Hepatocyte (in vitro differentiated cells): ENCODE results near the gene WDR6. TPM values are rescaled to one million over a fixed set of nuclear protein-coding genes. Genes with fewer than 3 reads are reported as not detected.
A peak's percentile ranks its signal among the peaks of the same experiment; 100 is the strongest.

Experiments used
- DNase-seq: peaks from one replicate; pipeline ENCODE4 v3.0.0-alpha.2; 2016; ENCODE audit warnings: low spot score
- H2AFZ ChIP-seq: fragments of 200-600 bp; sonication (generic); 2 replicates; pipeline ENCODE4 v1.6.0; 2016; ENCODE audit warnings: antibody characterized with exemption, mild to moderate bottlenecking
- H3K27ac ChIP-seq: fragments of 200-600 bp; sonication (generic); 2 replicates; pipeline ENCODE4 v1.5.1; 2016; ENCODE audit warnings: mild to moderate bottlenecking
- H3K27me3 ChIP-seq: fragments of 200-600 bp; sonication (generic); 2 replicates; pipeline ENCODE4 v1.6.1; 2016
- H3K36me3 ChIP-seq: fragments of 200-600 bp; sonication (generic); replicated peaks from 2 replicates; pipeline ENCODE4 v1.5.1; 2016; ENCODE audit warnings: low read depth; ENCODE audit not compliant: insufficient read depth
- H3K4me1 ChIP-seq: fragments of 200-600 bp; sonication (generic); 2 replicates; pipeline ENCODE4 v1.5.1; 2016; ENCODE audit warnings: mild to moderate bottlenecking, moderate library complexity; ENCODE audit not compliant: insufficient read depth
- H3K4me2 ChIP-seq: fragments of 200-600 bp; sonication (generic); 2 replicates; pipeline ENCODE4 v1.6.0; 2016
- H3K4me3 ChIP-seq: fragments of 200-600 bp; sonication (generic); 2 replicates; pipeline ENCODE4 v1.5.1; 2016; ENCODE audit warnings: mild to moderate bottlenecking
- H3K79me2 ChIP-seq: fragments of 200-600 bp; sonication (generic); 2 replicates; pipeline ENCODE4 v1.6.0; 2017; ENCODE audit warnings: mild to moderate bottlenecking
- H3K9me2 ChIP-seq: fragments of 200-600 bp; sonication (generic); replicated peaks from 2 replicates; pipeline ENCODE4 v1.6.0; 2017; ENCODE audit warnings: mild to moderate bottlenecking; ENCODE audit not compliant: insufficient read depth
- H3K9me3 ChIP-seq: fragments of 200-600 bp; sonication (generic); 2 replicates; pipeline ENCODE4 v1.5.1; 2016; ENCODE audit warnings: low read depth, mild to moderate bottlenecking
- H4K20me1 ChIP-seq: fragments of 200-600 bp; sonication (generic); 2 replicates; pipeline ENCODE4 v1.6.0; 2016; ENCODE audit warnings: mild to moderate bottlenecking; ENCODE audit not compliant: insufficient read depth, poor library complexity, severe bottlenecking
- EZH2 ChIP-seq: fragments of 200-600 bp; sonication (generic); IDR thresholded peaks from 2 replicates; pipeline ENCODE4 v1.6.1; 2016; ENCODE audit warnings: antibody characterized with exemption, mild to moderate bottlenecking, borderline replicate concordance
- EZH2phosphoT487 ChIP-seq: fragments of 200-600 bp; sonication (generic); IDR thresholded peaks from one replicate; pipeline ENCODE4 v1.6.1; 2018; ENCODE audit warnings: antibody characterized with exemption, mild to moderate bottlenecking, low read depth, moderate library complexity; ENCODE audit not compliant: unreplicated experiment, severe bottlenecking
- WGBS: methylation state at CpG from one replicate; pipeline ENCODE4 v1.1.6; 2016; ENCODE audit warnings: low lambda C conversion rate; ENCODE audit errors: missing lambda C conversion rate; 5-methylcytosine and 5-hydroxymethylcytosine counted together
- polyA plus RNA-seq: library from polyadenylated mRNA; unstranded; fragments of >200 nt; fragmentation: Nextera tagmentation; extraction: Ambion mirVana; gene quantifications from 2 replicates; pipeline ENCODE4 v1.2.1, GENCODE V29; 2016
- total RNA-seq: library from RNA; depleted of rRNA; stranded (reverse); fragments of >200 nt; gene quantifications from 2 replicates; pipeline ENCODE4 v1.2.3, GENCODE V29; 2014
- TF ChIP-seq, protein P1 (sequence below): fragments of 200-600 bp; sonication (generic); IDR thresholded peaks from 2 replicates; pipeline ENCODE4 v1.5.1; 2016; ENCODE audit warnings: antibody characterized with exemption, mild to moderate bottlenecking; ENCODE audit not compliant: poor library complexity

Gene WDR6
- total and polyA plus RNA-seq, 2 experiments from 2014 or later, result 157 to 190 TPM

DNA sequence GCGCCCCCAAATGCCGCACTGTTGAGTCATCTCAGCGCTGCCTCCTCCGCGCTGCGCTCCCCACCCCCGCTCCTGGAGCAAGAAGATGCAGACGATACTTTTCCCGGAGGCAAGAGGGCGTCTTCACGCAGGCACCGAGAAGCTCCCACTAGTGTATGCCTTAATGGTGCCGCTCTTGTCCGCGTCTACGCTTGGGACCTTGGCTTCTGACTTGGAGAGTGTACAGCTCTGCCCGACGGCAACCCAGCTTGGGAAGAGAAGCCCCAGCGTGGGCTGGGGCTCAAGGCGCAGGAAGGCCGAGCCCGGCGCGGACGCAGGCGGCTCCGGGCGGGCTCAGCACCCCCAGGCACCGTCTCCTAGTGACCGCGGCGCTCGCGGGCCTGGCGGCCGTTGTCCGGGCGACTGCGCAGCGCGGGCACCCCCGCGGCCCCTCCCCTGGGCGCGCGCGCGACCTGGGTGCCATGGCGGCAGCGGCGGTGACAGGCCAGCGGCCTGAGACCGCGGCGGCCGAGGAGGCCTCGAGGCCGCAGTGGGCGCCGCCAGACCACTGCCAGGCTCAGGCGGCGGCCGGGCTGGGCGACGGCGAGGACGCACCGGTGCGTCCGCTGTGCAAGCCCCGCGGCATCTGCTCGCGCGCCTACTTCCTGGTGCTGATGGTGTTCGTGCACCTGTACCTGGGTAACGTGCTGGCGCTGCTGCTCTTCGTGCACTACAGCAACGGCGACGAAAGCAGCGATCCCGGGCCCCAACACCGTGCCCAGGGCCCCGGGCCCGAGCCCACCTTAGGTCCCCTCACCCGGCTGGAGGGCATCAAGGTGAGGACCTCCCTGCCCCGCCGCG, 17.2 kb upstream of the WDR6 start, which contains the start of gene P4HTM:
P4HTM (plus strand) TSS at position 446 of the 840 bp plus-strand sequence; CDS start at position 462, 16 bp downstream.
- Histone ChIP-seq H3K4me1 (peaks cover 14% of the 10 kb centered on the region), H3K4me3 (peak within 1 kb of the TSS; percentile 97), H2AFZ (peak within 1 kb of the TSS; percentile 97), H3K4me2 (peak within 1 kb of the TSS; percentile 99), H3K9me3 (no peaks in the 10 kb centered on the region), H3K36me3 (no peaks in the 10 kb centered on the region), H4K20me1 (no peaks in the 10 kb centered on the region), H3K79me2 (peaks cover 48% of the 10 kb centered on the region), H3K27ac (peak within 1 kb of the TSS; percentile 98), H3K9me2 (no peaks in the 10 kb centered on the region), H3K27me3 (no peaks in the 10 kb centered on the region)
- TF ChIP-seq EZH2 (no peak), EZH2phosphoT487 (no peak)
- TF ChIP-seq, protein P1, sequence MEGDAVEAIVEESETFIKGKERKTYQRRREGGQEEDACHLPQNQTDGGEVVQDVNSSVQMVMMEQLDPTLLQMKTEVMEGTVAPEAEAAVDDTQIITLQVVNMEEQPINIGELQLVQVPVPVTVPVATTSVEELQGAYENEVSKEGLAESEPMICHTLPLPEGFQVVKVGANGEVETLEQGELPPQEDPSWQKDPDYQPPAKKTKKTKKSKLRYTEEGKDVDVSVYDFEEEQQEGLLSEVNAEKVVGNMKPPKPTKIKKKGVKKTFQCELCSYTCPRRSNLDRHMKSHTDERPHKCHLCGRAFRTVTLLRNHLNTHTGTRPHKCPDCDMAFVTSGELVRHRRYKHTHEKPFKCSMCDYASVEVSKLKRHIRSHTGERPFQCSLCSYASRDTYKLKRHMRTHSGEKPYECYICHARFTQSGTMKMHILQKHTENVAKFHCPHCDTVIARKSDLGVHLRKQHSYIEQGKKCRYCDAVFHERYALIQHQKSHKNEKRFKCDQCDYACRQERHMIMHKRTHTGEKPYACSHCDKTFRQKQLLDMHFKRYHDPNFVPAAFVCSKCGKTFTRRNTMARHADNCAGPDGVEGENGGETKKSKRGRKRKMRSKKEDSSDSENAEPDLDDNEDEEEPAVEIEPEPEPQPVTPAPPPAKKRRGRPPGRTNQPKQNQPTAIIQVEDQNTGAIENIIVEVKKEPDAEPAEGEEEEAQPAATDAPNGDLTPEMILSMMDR, result peak; percentile 37
- DNase-seq, result peak; percentile 94
- WGBS, result 1% methylated on average over 60 of the region's 91 CpGs

DNA sequence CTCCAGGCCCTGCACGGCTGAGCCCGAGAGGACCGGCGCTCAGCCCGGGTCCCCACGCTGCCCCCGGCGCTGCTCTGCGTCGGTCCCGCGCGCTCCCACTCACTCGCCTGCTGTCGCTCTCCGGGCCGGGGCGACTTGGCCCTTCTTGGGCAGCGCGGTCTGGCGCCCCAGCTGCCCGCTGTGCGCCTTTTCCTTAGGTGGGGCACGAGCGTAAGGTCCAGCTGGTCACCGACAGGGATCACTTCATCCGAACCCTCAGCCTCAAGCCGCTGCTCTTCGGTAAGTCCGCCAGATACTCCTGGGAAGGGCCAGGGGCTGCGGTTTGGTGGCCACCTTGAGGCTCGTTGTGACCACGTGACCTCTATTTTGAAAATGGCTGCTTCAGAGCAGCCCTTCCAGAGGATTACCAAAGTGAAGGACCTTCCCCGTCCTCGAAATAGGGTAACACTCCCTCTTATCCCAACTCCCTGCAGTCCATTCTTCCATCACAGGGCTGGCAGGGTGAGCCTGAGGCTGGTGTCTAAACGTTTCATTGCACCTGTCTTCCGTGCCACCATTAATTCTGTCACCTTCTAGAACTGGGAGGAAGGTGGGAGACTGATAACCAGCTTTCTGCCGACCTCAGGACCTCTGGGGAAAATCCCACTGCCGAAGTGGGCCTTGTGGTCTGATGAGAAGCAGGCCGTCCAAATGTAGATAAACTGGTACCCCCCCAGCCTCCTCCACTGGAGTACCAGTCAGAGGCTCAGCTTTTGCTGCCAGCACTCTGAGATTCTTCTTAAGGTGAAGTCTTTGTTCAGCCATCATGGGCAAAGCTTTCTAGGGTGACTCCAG, 16.3 kb upstream of the WDR6 start:
- Histone ChIP-seq H3K36me3 (no peaks in the 10 kb centered on the region), H3K4me1 (peaks cover 14% of the 10 kb centered on the region), H2AFZ (peak overlapping the region; percentile 97), H4K20me1 (no peaks in the 10 kb centered on the region), H3K9me3 (no peaks in the 10 kb centered on the region), H3K79me2 (peaks cover 48% of the 10 kb centered on the region), H3K4me3 (peak overlapping the region; percentile 97), H3K27me3 (no peaks in the 10 kb centered on the region), H3K9me2 (no peaks in the 10 kb centered on the region), H3K4me2 (peak overlapping the region; percentile 99), H3K27ac (peak overlapping the region; percentile 98)
- TF ChIP-seq EZH2phosphoT487 (no peak), EZH2 (no peak)
- DNase-seq, result peak; percentile 52
- WGBS, result 12% methylated on average over 32 of the region's 40 CpGs

DNA sequence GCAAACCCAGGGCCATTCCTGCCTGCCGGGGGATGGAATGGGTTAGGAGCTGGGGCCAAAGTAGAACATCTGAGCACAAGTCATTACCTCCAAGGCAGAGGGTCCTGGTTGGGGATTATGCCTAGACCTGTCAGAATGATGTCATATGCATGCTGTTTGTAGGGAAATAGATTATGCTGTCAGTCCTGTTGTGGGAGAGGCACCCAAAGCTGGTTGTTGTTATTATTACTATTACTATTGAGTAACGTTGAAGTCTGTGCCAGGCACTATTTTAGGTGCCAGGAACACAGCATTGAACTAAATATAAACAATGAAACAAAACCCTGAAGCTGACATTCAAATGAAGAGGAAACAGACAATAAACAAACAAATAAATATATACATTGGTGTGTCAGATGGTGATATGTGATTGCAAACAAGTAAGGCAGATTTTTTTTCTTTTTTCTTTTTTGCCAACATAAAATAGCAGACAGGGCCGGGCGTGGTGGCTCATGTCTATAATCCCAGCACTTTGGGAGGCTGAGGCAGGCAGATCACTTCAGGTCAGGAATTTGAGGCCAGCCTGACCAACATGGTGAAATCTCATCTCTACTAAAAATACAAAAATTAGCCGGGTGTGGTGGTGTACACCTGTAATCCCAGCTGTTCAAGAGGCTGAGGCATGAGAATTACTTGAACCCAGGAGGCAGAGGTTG, 15.2 kb upstream of the WDR6 start:
- H3K4me1 ChIP-seq, result peaks cover 14% of the 10 kb centered on the region
- H3K9me3 ChIP-seq, result no peaks in the 10 kb centered on the region
- no peaks in the 10 kb centered on the region for H3K36me3 ChIP-seq
- H3K27me3 ChIP-seq, result no peaks in the 10 kb centered on the region
- peaks cover 48% of the 10 kb centered on the region for H3K79me2 ChIP-seq
- H2AFZ ChIP-seq, result no peak overlapping the region
- WGBS, result 89% methylated on average over 5 of the region's 5 CpGs
- no peaks in the 10 kb centered on the region for H3K9me2 ChIP-seq
- no peak for DNase-seq
- H3K4me2 ChIP-seq, result peak overlapping the region; percentile 99
- TF ChIP-seq, protein P1, result no peak
- TF ChIP-seq EZH2, result no peak
- TF ChIP-seq EZH2phosphoT487, result no peak
- H3K4me3 ChIP-seq, result no peak overlapping the region
- H4K20me1 ChIP-seq, result no peaks in the 10 kb centered on the region
- H3K27ac ChIP-seq, result peak overlapping the region; percentile 98
